Measurements from ENCODE around the gene HSPA12B.

Gene HSPA12B

DNA sequence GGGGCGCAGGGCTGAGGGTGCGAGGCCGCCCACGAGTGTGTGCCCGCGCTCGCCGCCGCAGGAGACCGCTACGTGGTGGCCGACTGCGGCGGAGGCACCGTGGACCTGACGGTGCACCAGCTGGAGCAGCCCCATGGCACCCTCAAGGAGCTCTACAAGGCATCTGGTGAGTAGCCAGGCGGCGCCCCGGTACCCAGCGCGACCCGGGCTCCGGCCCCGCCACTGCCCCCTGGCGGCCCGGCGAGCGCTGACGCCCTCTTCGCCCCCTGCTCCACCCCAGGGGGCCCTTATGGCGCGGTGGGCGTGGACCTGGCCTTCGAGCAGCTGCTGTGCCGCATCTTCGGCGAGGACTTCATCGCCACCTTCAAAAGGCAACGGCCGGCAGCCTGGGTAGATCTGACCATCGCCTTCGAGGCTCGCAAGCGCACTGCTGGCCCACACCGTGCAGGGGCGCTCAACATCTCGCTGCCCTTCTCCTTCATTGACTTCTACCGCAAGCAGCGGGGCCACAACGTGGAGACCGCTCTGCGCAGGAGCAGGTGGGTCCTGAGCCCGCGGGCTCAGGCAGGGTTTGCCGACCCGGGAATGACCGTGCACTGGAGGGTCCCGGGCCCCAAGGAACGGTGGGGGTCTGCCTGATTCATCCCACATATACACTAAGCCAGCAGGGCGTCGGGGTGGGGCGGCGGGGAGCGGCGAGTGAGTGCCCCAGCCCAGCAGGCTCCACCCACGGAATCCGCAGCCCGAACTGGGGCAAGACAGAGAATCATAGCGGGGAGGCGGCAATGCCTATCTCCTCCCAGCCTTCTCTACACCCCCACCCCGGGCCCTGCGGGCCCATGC is 17.4 kb downstream of the HSPA12B start:
- peak; percentile 27 to 42 for DNase-seq

DNA sequence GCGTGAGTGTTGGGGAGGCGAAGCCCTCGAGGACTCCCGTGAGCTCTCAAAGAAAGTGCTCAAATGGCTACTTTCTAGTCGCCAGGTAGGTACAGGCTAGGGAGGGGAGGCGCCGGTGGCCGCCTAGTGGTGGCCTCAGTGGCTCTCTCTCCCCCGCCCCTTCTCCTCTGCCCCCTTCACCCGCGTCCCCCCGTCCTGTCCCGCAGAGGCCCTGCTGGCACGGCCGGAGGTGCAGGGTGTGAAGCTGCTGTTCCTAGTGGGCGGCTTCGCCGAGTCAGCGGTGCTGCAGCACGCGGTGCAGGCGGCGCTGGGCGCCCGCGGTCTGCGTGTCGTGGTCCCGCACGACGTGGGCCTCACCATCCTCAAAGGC is 18.8 kb downstream of the HSPA12B start:
- no peak for DNase-seq

DNA sequence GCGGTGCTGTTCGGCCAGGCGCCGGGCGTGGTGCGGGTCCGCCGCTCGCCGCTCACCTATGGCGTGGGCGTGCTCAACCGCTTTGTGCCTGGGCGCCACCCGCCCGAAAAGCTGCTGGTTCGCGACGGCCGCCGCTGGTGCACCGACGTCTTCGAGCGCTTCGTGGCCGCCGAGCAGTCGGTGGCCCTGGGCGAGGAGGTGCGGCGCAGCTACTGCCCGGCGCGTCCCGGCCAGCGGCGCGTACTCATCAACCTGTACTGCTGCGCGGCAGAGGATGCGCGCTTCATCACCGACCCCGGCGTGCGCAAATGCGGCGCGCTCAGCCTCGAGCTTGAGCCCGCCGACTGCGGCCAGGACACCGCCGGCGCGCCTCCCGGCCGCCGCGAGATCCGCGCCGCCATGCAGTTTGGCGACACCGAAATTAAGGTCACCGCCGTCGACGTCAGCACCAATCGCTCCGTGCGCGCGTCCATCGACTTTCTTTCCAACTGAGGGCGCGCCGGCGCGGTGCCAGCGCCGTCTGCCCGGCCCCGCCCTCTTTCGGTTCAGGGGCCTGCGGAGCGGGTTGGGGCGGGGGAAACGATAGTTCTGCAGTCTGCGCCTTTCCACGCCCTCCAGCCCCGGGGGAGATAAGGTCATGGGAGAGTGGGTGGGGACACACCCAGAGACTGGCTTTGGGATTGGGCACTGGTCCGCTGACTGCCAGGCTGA is 19.3 kb downstream of the HSPA12B start:
- peak; percentile 55 to 75 for DNase-seq

DNA sequence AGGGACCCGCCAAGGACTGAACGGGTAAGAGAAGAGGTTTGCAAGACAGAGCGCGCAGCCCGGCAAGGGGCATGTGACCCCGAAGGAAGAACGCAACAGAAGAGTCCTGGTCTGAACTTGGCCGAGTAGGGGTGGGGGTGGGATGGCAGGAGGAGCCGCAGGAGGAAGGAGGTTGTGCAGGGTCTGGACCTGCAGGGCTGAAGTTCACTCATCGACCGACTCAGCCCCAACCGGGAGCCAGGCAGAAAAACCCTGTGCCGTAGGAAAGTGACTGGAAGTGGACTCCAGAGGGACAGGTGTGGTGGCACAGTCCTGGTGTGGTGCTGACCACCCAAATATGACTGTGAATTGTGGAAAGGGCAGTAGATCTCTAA is 19.9 kb downstream of the HSPA12B start:
- no peak for DNase-seq

DNA sequence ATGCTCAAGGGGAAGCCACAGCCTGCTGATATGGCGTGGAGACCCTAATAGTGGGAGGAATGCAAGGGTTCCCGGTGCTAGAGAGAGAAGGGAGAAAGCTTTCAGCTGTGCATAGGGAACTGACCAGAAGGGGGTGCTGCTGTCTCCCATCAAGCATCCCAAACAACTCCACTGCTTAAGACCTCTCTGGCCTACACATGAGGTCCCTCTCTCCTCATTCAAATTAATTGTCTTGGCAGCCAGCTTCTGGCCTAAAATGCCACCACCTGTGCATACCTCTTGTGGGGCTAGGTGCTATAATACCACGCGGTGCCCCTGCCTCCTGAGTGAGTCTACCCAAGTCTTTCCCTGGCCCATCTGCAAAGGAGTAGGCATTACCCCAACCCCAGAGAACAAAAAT is 20.6 kb downstream of the HSPA12B start:
- DNase-seq: peak; percentile 62 to 74

DNA sequence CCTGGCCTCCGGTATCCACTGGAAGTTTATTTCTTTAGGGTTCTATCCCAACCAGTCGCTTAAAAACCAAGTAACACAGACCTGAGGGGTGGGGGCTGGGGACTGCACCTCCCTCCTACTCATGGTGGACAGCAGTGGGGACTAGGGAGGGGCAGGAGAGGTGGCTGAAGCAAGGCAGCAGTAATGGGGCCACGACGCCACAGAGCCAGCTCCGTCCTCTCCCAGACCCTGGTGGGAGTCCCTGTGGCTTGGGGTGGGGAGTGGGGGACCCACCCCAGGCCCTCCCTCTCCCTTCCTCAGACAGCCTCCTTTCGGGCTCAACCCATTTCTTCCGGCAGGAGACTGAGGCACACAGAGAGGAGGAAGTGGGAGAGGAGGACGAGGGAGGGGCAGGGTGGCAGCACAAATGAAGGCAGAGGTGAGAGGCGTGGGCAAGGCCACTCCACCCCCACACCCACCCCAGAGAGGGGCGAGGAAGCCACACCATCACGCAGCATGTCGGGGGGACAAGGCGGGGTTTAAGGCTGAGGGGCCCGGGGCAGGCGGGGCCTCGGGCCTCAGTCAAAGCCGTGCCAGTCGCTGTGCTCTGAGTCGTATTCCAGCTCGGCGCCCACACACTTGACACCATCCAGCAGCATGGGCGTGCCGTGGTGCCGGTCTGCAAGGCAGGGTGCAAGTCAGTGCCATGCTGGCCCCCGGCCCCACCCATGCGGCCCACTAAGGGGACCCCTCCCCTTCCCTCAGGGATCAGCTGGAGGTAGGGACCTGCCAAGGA is 21.2 kb downstream of the HSPA12B start:
- no peak for DNase-seq

DNA sequence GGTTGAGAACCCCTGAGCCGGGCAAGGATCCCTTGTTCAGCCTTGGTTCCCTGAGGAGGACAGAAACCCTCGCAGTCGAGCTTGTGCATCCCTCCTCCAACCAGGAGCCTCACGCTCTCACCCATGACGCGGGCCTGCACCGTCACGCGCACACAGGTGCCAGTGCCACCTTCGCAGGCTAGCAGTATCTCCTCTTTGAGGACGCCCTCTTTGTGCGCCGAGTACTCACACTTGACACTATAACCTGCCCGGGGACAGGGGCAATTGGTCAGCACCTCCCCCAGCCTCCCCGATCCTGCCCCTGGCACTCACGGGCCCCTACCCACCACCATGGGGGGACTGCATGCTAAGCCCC is 21.8 kb downstream of the HSPA12B start:
- no peak for DNase-seq

DNA sequence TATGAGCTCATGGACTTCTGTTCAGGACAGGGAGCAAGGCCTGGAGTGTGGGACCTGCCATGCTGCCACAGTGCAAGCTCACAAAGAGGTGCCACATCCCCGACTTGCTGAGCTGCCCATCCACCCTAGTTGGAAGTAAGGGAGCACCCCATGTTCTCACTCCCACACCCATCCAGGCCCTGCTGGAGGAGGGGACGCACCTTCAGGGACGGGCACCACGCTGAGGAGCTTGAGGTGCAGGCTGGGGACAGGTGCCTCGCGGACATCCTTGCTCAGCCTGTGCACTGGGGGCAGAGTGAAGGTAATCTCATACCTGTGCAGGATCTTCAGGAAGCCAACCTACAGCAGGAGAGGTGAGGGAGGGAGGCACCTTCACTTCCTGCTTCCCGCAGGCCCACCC is 22.8 kb downstream of the HSPA12B start:
- no peak for DNase-seq

DNA sequence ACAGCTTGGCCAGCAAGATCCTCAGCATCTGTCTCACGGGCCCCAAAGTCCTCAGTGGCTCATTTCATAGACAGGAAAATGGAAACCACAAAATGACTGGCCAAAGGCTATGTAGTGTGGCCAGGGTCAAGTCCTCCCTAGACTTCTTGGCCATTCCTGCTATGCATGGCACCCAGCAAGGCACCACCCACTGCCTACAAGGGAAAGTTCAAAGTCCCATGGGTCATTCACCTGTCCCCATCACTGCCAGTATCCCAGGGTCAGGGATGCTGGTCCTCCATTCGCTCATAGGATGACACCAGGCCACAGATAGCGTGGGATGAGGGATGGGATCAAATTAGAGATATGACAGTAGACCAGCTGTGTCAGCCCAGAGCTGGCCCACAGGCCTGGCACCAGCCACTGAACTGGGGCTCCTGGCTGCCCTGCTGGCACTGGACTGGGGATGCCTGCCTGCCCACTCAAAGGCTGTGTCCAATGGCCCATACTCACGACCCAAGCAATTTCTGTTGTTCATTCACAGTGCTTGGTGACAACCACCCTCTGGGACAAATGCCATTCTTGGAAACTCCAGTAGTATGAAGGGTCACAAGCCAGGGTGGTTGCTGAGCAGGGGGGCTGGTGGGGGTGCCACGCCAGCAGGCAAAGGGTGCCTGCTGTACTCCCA is 23.5 kb downstream of the HSPA12B start:
- DNase-seq: no peak

DNA sequence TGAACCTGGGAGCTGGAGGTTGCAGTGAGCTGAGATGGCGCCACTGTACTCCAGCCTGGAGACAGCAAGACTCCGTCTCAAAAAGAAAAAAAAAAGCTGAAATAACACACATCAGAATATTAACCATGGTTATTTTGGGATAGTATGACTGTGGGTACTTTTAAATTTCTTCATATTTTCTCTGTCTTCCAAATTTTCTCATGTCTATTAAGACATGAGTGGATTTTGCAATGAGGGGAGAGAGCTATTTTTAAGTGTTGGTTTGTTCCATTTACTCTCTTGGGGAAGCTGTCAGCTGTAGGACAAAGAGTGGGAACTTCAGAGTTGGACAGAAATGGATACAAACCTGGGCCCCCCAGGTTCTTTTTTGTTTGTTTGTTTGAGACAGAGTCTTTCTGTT is 24.8 kb downstream of the HSPA12B start:
- DNase-seq: no peak

DNA sequence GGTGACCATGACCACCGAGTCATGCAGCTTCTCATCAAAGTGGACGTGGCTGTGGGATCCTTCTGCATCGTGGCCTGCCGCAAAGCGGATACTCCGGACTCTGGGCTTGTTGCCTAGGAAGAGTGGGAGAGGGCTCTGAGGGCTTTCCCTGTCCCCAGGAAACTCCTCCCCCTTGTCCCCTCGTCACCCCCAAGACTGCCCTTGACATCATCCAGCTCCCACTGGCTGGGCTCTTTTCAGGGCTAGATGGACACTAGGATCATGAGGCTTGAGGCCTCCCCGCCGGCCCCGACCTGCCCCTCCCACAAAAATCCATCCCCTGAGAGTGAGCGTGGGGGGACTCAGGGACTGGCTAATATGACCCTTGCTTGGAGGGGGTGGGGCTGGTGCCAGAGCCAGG is 26.1 kb downstream of the HSPA12B start:
- no peak for DNase-seq

DNA sequence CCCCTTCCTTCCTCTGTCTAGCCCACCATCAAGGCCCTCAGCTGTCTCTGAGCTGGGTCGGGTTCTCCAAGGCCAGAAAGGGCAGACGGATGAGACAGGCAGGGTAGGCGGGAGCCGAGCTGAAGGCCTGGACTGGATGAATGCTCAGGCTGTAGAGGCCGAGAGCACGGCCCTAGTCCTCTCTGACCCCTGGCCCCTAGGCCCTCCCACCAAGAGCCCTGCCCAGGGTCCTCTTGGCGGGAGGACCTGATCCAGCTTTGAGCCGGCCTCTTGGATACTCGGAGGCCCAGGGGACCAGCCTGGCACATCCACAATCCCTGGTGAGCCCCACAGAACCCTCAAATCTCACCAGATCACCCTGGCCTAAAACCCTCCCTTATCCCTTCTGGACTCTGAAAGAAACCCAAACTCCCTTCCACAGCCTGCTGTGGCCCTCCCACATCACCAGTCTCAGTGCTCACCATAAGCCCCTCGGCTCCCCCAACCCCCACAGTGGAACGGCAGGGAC is 26.9 kb downstream of the HSPA12B start:
- DNase-seq: no peak

DNA sequence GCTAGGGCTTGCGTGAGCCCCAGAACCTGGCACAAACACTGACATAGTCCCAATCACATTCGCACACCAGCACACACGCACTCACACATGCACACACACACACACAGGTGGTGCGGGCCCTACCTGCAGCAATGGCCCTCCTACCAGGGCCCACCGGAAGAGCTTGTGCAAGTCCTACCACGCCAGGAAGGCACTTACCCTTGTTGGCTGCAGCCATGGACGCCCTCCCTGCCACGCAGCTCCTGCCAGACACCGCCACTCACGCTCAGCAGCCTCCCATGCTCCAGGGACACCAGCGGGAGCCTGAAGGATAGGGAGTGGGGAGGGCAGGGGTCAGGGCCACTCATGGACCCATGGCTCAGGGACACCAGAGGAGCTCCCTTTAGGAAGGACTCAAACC is 27.4 kb downstream of the HSPA12B start:
- DNase-seq: no peak

DNA sequence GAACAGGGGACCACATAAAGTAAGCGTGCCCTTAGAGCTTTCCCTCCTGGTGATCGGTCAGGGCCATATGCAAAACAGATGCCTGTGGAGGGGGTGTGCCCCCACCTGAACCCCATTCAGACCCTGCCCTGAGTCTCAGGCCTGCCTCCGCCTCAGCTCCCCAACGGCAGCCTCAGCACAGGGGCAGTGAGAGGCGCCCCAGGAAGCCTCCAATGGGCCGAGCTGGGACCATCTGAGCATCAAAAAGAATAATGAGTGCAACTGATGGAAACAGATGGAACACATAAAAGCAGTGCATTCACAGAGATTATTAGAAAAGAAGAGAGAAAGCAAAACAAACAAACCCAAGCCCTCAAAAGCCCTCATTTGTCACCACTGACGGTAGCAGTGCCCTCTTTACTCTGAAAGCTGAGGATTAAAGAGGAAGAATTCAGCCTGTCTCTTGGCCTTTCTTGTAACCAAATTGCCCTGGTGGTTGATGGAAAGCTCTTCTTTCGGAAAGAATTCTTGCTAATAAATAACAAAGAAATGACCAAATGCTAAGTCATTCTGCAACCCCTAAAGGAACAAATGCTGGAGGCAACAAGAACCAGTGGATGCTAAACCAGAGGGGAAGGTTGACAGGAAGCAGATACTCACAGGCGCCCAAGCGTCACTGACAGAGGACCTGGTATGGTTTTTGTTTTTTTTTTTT is 28.3 kb downstream of the HSPA12B start:
- no peak for DNase-seq

DNA sequence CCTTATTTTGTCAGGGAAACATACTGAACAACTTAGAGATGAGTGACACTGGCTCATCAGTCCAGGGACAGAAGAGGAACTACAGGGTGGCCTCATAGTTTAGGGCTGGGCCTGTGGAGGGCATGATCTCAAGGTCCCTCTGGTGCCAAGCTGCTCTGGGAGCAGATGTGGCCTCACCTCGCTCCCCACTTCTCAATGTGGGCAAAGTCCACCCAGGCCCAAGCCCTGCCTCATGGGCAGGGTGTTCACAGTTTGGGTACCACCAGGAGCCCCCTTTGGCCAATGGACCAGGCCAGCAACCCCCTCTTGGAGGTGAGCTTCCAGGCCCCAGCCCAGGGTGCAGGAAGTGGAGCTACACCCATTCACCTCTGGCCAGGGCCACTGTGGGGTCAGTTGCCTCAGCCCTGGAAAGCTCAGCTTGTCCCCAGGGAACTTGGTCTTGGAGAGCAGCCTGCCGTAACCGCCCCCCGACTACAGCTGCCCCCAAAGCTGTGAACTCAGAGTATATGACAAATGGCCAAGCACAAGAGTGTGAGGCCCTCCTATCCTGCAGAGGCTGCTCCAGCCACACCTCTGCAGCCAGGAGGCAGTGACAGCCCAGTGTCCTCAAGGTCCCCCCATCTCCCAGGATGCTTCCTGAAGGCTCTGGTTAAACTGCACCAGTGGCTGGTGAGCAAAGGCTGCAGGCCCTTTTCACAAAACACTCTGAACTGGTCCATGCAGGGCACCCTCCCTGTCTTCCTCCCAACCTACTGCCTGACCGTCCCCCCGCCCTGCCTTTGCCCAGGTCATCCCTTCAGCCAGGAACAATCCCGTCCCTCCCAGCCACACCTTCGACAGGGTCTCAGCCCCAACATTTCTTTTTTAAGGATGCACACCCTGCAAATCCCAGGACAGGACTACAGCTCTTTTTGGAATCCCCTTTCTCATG is 31.5 kb downstream of the HSPA12B start:
- no peak for DNase-seq

DNA sequence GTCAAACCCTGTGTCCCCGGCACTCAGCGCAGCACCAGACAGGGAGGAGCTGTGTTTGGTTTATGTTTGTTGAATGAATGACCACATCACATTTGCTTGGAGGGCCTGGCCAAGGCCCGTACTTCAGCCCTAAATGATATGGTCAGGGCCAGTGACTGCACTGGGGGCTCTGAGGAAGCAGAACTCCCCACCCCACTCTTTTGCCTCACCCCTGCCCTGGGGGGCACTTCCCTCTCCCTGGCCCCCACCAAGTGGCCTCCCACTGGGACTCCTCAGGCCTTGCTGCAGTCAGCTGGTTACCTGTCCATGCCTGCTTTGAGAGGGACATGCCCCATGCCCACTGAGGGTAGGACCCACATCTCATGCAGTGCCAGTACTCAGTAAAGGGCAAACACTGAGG is 32.2 kb downstream of the HSPA12B start:
- no peak for DNase-seq

DNA sequence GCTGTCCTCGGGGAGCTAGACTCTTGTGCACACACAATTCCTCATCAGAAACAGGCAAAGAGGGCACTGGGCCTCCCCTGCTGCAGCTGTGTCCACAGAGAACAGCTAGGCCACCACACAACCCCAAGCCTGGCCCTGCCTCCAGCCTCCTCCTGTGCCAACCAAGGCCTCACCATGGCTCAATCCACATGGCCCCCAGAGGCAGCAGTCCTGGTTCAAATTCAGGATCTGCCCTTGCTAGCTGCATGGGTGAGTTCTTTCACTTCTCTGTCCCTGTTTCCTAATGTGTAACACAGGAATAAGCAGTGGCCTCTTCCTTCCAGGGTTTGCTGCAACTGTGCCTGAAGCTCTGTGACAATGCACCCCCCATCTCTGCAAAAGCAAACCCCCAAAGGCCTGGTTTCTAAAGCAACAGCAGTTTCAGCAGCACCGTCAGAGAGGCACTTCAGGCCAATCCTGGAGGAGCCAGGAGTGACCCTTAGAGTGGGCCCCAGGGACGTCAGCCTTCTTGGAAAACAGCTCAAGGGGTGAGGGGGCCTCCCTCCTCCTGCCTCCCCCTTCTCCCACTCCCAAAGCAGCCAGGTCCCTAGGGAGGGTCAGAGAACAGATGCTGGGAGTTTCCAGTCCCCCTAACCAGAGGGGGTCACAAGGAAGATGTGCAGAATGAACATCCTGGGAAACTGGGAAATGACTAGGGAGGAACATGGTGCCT is 32.8 kb downstream of the HSPA12B start:
- DNase-seq: no peak

DNA sequence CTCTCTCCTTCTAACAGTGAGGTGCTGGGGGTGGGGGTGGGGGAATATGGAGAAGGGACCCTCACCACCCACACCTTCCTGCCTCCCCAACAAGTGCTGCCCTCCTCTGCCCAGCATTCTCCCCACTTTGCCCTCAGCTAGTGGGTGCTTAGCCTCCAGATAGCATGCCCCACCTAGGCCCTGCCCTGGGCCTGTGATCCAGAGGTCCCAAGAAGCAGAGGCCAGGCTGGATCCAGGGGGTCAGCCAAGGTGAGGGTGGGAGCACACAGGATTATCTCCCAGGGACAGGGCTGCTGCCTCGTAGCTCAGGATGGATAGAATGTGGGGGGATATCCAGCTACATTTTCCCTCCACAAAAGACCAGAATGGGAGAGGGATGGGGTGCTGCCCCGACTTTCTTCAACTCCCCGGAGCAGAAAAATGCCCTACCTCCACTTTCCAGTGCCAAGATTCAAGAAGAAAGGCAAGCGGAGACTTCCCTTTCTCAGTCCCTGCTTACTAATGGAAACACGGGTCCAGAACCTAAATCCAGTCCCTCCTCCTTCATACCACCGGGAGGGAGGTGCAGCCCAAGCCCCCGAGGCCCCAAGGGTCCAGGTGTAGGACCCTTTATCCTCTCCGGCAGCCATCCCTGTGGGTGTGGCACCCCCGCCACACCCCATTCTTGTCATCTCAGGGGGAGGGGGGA is 34.1 kb downstream of the HSPA12B start:
- DNase-seq: no peak

DNA sequence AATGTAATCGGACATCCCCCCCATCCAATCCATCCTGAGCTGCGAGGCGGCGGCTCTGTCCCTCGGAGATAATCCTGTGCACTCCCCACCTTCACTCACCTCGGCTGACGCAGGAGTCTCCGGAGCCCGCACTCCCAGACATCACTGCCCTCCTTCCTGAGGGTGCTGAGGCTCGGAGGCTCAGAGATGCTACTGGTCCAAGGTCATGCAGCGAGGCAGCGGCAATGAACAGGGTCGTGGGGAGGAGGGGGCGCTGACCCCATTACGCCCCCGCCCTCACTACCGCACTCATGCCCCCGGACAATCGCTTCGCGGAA is 34.6 kb downstream of the HSPA12B start:
- DNase-seq: no peak

Measured in CD4-positive, alpha-beta T cell treated with Interferon alpha-2 for 1 hour (primary cell).